HepG2 (cell line): ENCODE results near the gene PLCXD1.

Experiments
- HCFC1 ChIP-seq: fragments of 150-350 bp; IDR thresholded peaks from 2 replicates; pipeline ENCODE4 v1.6.1; 2014; ENCODE audit warnings: low read depth, low read length
- HHEX ChIP-seq: IDR thresholded peaks from 2 replicates; pipeline ENCODE4 v1.6.1; 2016; ENCODE audit warnings: control low read depth
- YY1 ChIP-seq: IDR thresholded peaks from 2 replicates; pipeline ENCODE4 v1.6.1; 2011; ENCODE audit warnings: low read length, low read depth, moderate library complexity, mild to moderate bottlenecking; ENCODE audit not compliant: insufficient read depth, insufficient replicate concordance
- TF ChIP-seq, protein P1 (sequence below): sonication (generic); formaldehyde crosslinking; IDR thresholded peaks from 2 replicates; pipeline ENCODE4 v1.4.0; 2020; ENCODE audit warnings: missing genetic modification reagents; ENCODE audit errors: not compliant biosample characterization

DNA sequence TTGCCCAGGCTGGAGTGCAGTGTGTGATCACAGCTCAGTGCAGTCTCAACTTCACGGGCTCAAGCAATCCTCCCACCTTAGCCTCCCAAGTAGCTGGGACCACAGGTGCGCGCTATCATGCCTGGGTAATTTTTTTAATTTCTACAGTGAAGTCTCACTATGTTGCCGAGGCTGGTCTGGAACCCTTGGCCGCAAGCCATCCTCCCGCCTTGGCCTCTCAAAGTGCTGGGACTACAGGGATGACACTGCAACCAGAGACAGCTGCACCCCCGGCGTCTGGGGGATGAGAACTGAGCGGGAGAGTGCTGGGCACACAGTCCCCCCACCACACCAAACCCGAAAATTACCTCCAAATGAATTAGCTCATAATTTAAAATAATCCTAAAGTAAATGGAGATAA lies 70.6 kb downstream of the PLCXD1 start:
- TF ChIP-seq YY1 (no peak), HCFC1 (no peak), HHEX (CRISPR knock-in tag) (no peak)
- TF ChIP-seq, protein P1, sequence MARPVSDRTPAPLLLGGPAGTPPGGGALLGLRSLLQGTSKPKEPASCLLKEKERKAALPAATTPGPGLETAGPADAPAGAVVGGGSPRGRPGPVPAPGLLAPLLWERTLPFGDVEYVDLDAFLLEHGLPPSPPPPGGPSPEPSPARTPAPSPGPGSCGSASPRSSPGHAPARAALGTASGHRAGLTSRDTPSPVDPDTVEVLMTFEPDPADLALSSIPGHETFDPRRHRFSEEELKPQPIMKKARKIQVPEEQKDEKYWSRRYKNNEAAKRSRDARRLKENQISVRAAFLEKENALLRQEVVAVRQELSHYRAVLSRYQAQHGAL (CRISPR knock-in tag): no peak
